Activated CD4-positive, alpha-beta T cell treated with anti-CD3 and anti-CD28 coated beads, Interleukin-2, amount 50 U/mL, for 48 hours (primary cell): ENCODE measurements around the gene GRID1.

Source experiments
- DNase-seq, 2 experiments: peaks; one replicate each; pipeline ENCODE4 v3.0.0-alpha.2; 2020

The GRID1 gene

GRCh38 chr10:85900487-85900886 is 466.1 kb downstream of the GRID1 start:
- no peak for DNase-seq

- no peak for DNase-seq
These were observed 466.5 kb downstream of the GRID1 start for GRCh38 chr10:85900061-85900460.

DNA sequence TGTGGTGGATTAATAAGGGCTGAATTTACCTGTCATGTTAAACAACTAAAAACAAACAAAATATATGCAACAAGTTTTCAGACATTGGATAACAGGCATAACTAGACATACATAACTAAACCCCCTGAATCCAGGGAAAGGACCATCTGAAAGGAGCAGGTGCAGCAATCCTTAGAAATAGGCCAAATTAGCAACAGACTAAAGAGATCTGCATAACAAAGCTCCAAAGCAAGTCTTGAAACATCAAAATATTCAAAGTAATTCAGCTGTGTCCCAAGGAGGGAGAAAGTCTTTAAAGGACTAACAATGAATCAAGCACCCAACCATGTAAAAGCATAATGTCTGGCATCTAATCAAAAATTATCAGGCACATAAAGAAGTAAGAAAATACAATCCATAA is 475.1 kb downstream of the GRID1 start:
- no peak for DNase-seq

GRCh38 chr10:85888559-85888958 is 478.0 kb downstream of the GRID1 start:
- DNase-seq, result no peak

DNA sequence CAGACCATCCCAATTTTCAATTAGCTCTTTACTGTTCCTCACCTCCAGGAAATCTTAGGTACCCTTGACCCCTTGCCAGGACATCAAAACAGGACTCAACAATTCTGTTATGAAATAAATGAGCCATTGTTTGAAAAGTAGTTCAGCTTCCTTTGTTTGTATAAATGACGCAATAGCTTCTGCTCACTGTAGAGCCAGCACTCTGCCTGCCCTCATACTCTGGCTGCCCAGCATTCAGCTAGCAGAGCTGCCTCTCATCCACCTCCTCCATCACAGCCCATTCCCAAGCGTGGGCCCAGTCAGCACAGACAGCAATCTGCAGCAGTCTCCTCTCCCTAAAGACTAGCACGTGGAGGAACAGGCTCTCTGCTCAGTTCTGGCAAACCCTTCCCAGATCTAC is 478.6 kb downstream of the GRID1 start:
- DNase-seq, result no peak

DNA sequence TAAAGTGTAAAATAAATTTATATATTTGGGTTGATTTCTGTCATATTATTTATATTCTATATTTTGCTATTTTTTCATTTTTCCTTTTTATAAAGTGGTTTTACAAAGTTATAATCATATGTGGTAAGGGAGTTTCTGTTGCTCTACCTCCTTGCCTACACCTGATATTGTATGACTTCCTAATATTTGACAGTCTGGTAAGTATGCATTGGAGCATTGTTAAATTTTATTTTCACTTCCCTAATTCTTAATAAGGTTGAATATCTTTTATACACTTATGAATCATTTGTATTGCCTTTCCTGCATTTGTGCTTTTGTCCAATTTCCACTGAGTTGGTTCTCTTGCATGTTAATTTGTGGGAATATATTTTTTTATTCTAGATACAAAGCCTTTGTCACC is 492.4 kb downstream of the GRID1 start:
- no peak for DNase-seq

GRCh38 chr10:85873063-85873462 is 493.5 kb downstream of the GRID1 start:
- no peak for DNase-seq

DNA sequence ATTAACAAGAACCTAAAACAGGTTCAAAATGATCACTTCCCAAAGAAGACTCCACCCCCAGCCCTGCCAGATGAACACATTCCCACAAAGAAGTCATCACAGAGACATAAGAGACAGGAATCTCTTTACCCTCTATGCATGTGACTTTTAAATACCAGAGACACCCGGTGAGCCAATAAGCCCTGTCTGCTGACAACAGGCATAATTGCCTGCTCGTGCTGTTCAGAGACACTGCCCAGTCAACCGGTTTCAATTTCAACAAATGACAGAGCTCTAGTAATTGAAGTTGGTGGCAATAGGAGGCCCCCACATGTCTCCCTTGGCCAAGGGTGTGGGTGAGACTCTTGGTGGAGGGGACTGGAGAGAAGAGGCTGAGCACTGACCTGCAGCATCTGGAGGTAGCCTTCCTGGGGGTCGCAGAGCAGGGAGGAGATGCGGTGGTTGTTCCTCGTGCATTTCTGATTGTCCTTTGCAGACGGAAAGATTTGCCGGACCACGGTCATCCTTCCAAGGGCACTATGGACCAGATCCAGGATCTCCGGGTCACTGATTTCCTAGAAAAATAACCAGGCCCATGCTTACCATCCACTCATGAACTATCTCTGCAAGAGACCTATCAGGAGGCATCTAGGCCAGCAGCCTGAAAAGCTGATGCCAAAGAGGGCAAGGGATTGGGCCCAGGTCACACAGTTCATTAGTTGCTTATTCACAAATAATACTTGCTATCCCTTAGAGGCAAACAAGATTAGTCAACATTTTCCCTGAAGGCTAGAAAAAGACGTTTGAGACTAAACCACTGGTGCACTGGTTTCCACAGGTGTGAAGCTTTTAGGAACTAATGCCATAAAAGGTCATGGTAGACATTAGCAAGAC is 497.7 kb downstream of the GRID1 start:
- DNase-seq, result no peak

- no peak for DNase-seq
These were observed 501.6 kb downstream of the GRID1 start for GRCh38 chr10:85864868-85865526.

DNA sequence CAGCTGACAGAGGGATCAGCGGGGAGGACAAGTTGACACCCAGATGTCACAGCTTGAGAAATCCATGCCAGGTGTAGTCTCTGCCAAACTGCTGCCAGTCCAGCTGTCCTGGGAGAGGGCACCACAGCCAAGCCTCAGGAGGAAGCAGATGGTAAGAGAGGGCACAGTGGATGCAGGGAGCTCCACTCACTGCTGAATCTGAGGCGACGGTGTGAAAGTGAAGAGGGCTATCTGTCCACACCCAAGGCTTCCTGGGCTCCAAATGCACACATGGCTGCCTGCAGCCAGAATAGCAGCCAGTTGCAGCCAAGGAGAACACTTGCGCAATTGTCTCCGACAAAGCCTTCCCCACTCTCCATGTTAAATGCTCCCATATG is 502.4 kb downstream of the GRID1 start:
- no peak for DNase-seq

DNA sequence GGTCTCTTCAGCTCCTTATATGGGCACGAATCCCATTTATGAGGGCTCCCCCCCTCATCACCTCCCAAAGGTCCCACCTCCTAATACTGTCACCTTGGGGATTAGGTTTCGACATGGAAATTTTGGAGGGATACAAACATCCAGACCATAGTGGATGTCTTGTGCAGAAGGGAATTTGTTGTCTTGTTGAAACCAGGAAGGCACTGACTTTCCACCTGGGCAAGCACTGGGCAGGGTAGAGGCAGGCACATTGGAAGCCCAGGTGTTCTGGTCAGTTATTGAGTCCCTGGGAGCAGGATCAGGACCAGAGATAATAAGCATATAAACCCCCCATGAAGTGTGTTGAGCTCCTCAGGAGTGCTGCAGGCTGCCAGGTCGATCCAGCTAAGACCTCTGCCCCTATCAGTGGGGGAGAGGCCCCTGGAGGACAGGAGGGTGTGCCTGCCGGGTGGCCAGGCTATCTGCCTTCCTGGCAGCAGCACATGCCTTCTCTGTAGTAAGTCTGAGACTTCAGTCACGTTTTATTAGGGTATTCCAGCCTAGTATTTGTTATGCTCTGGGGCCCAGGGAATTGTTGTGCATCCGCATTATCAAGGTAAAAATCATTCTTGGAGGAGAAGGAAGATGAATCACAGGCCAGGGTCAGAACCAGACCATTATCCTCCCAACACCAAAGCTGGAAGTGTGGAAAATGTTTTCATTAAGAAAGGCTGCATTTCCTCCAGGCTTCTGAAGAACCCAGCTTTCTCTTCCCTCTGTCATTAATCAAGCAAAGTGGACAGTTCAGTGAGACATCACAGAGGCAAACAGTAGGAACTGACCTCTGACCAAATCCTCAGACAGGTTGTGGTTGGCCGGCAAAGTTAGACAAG is 503.1 kb downstream of the GRID1 start:
- DNase-seq, result no peak

DNA sequence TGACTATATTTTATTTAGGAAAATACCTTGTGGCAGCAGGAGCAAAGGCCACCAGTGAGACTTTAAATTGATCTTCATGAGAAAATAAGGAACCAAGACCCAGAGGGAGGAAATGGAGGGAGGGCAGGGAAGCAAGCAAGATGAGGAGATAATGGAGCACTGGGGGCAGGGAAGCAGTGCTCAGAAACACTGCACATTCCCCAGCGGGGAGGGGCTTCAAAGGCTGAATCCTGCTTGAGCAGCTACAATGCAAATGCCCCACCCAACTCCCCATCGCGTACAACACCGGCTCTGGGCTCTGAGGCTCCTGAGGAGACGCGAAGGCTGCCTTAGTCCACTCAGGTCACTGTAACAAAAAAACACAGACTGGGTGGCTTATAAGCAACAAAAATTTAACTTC is 503.8 kb downstream of the GRID1 start:
- DNase-seq, result no peak

DNA sequence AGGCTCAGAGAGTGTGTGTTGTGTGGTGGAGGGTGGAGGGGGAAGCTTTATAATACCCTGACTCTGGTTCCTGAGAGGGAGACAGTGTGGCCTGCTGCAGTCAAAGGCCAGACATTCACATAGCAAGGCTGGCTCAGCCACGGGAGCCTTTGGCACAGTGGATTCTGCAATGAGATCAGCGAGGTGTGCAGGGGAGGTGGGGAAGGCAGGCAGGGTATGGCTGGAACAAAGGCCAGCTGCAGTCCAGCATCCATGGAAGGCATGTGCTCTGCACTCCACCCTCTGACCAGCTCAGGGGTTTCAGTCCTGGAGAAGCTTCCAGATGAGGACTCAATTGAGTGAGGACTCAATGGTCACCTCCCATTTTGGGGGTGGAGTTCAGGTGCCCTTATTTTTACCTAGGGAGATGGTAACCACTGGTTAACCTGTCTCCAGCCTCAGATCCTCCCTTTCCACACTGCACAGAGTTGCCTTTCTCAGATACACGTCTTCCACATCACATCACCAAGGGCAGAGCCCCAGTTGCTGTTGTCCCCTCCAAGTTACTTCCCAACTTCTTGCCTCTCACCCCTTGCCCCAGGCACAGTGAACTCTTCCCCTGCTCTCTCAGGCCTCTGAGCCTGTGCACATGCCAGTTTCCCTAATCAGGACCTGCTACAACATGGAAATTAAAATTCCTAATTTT is 504.9 kb downstream of the GRID1 start:
- no peak for DNase-seq

DNA sequence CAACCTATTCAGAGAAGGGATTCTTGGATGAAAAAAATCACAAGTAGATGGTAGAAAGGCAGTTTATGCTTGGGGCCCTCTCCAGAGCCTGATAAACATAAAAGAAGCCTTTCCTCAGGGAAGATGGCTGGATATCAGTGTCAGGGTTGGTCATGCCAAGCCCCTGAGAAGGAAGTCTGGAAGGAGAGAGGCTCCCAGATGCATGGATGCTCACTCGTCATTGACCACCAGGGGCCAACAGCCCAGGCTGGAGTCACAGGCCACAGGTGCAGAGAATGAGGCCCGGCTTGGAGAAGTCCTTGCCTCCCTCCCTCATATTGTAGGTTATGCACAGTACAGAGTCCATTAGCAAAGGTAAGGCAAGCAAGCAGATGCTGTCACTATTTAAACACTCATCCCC is 506.7 kb downstream of the GRID1 start:
- DNase-seq, result no peak

DNA sequence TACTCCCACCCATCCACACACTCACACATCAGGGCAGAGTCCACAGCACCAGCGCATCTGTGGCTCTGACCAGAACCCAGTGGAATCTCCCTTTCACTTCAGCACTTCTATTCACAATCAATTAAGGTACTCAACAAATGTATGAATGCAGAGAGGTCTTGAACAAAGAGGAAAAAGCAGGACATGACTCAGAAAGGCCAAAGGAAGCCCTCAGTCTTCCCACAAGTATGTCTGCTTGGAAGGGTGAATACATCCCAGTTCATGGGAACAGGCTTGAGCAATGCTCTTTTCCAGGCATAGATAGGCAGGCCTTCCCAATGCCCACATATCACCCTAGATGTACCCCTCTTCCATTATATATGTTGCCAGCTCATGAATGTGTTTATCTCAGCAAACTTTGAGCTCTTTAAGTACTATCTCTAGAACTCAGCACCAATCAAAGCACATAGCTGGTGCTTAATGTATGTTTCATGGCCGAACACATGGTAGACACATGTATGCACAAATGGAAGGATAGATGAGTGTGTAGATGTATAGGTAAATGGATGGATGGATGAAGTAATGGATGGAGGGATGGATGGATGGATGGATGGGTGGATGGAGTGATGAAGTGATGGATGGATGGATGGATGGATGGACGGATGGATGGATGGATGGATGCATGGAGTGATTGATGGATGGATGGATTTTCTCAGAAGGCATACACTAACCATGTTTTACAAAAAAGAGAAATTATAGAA is 507.6 kb downstream of the GRID1 start:
- DNase-seq, result no peak

DNA sequence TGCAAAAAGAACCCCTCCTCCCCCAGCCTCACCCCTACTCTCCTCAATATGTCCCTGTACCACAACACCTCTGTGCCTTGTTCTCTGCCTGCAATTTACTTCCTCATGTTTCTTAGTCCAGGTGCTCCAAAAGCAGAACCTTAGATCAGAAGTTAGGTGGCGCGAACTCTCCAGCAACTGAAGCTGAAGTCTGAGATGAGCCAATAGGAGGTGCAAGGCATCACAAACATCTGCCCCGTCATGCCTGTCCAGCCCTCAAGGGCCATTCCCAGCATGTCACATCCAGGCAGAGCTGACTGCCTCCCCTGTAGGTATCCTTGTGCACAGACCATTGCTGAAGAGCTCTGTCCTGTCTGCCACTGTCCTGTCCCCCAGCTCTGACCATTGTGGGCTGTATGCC is 508.8 kb downstream of the GRID1 start:
- DNase-seq, result no peak

GRCh38 chr10:85857305-85857704 is 509.3 kb downstream of the GRID1 start:
- DNase-seq, result no peak

- DNase-seq, result no peak
These were observed 514.7 kb downstream of the GRID1 start for GRCh38 chr10:85851934-85852333.

DNA sequence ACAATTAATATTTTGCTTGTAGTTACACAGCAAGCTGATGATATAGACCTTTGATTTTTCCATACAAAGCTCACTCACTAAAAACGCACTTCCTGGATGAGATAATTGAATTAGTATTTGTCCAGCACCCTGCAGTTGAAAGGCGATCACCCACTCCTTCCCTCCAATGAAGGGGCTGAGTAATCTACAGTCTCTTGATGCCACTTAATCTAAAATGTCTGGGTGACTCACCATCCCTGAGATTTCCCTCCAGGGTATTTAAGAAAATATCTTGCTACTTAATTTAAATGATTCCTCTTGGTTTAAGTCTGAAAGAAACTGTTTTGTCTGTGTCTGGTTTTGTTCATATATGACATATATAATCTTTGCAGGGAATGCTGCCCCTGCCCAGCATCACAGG is 515.3 kb downstream of the GRID1 start:
- no peak for DNase-seq

DNA sequence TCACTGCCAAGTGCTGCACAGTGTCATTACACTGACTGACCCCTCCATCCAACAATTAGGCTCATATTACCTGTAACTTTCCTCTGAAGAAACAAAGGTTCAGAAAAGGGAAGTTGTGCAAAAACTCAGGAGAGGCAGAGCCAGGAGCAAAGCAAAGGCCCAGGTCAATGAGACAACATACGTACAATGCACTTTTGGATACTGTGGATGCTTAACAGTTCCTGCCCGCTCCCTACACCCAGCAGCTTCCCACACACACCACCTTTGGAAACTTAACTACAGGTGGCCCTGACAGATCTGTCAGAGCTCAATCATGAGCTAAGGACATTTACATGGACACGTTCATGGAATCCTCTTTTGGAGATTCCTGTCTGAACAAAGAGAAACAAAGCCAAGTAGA is 515.9 kb downstream of the GRID1 start:
- DNase-seq, result no peak

DNA sequence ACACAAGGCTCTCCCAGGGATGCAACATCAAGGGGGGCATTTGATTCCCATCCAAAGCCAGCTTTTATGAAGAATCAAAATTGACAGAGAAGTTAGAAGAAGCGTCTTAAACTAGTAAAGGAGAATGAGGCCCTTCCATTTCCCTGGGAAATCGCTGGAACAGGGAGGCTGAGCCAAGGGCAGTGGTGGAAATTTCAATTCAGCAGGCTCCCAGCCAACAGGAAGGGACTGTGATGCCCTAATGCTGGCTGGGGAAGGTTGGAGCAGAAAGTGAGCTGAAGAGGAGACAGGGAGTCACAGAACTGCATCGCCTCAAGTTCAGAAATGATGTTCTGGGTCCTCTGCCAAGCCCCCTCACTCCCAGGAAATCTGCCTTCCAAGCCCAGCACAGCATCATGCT is 517.3 kb downstream of the GRID1 start:
- no peak for DNase-seq

DNA sequence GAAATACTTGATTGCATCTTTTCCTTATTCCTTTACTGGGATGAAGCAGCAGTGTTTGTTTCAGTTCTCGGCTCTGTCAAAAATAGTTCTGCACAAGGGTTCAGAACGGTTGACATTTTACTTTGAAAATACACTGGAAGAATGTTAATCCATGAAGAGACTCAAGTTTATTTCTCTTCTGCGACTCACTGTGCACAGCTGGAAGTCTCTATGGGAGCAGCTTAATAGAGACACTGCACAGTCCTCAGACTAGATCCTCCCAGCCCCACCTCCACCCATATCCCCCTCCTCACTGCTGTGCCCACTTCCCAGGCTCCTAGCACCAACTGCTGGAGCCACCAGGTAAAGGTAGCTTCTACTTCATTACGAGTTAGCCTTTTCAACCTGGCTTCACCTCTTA is 517.8 kb downstream of the GRID1 start:
- no peak for DNase-seq
